IPS-18c (cell line): ENCODE data around the gene LPCAT2.
"Not testable (repeated sequence)": the region's sequence is repeated elsewhere in the genome, so short reads cannot be mapped to it uniquely, and the experiment has no call there.

Experiments used
- H3K4me3 ChIP-seq: 2 replicates; pipeline ENCODE4 v1.7.0; 2013; ENCODE audit warnings: low read depth, mild to moderate bottlenecking, low read length, moderate library complexity; ENCODE audit not compliant: insufficient read depth
- H3K9me3 ChIP-seq: one replicate; pipeline ENCODE4 v1.6.1; 2013; ENCODE audit warnings: mild to moderate bottlenecking, low read length, moderate library complexity; ENCODE audit not compliant: control insufficient read depth, insufficient read depth

The LPCAT2 gene

GRCh38 chr16:55605754-55606336 lies 97.0 kb downstream of the LPCAT2 start:
- no peaks in the 10 kb centered on the region for H3K9me3 ChIP-seq
- H3K4me3 ChIP-seq = no peak overlapping the region

GRCh38 chr16:55613613-55614335 lies 104.9 kb downstream of the LPCAT2 start:
- Histone ChIP-seq H3K4me3 (no peak overlapping the region), H3K9me3 (no peaks in the 10 kb centered on the region)

- no peak overlapping the region for H3K4me3 ChIP-seq
- no peaks in the 10 kb centered on the region for H3K9me3 ChIP-seq
Observed at GRCh38 chr16:55615071-55615470, 106.2 kb downstream of the LPCAT2 start.

- H3K9me3 ChIP-seq, H3K4me3 ChIP-seq: not testable (repeated sequence)
Observed at GRCh38 chr16:55615670-55616069, 106.8 kb downstream of the LPCAT2 start.

- H3K9me3 ChIP-seq = no peaks in the 10 kb centered on the region
Observed at GRCh38 chr16:55621771-55622170, 112.9 kb downstream of the LPCAT2 start.

GRCh38 chr16:55622272-55622671 lies 113.4 kb downstream of the LPCAT2 start:
- H3K9me3 ChIP-seq = no peaks in the 10 kb centered on the region

More at GRCh38 chr16:55621771-55622170, 112.9 kb downstream of the LPCAT2 start:
- no peak overlapping the region for H3K4me3 ChIP-seq

GRCh38 chr16:55622930-55623561 lies 114.2 kb downstream of the LPCAT2 start:
- Histone ChIP-seq H3K4me3 (no peak overlapping the region), H3K9me3 (no peaks in the 10 kb centered on the region)

More at GRCh38 chr16:55622272-55622671, 113.4 kb downstream of the LPCAT2 start:
- no peak overlapping the region for H3K4me3 ChIP-seq

GRCh38 chr16:55623640-55624039 lies 114.8 kb downstream of the LPCAT2 start:
- H3K9me3 ChIP-seq = peaks cover 2% of the 10 kb centered on the region
- no peak overlapping the region for H3K4me3 ChIP-seq

- Histone ChIP-seq H3K4me3 (no peak overlapping the region), H3K9me3 (peaks cover 4% of the 10 kb centered on the region)
Observed at GRCh38 chr16:55624696-55625095, 115.8 kb downstream of the LPCAT2 start.

- Histone ChIP-seq H3K9me3 (peaks cover 5% of the 10 kb centered on the region), H3K4me3 (no peak overlapping the region)
Observed at GRCh38 chr16:55625843-55626242, 117.0 kb downstream of the LPCAT2 start.

GRCh38 chr16:55628306-55628968 lies 119.6 kb downstream of the LPCAT2 start:
- Histone ChIP-seq H3K4me3 (no peak overlapping the region), H3K9me3 (peaks cover 5% of the 10 kb centered on the region)

- Histone ChIP-seq H3K9me3 (peaks cover 5% of the 10 kb centered on the region), H3K4me3 (no peak overlapping the region)
Observed at GRCh38 chr16:55630774-55631173, 121.9 kb downstream of the LPCAT2 start.

- H3K9me3 ChIP-seq = peaks cover 5% of the 10 kb centered on the region
- no peak overlapping the region for H3K4me3 ChIP-seq
Observed at GRCh38 chr16:55632259-55632658, 123.4 kb downstream of the LPCAT2 start.

- Histone ChIP-seq H3K4me3 (no peak overlapping the region), H3K9me3 (peaks cover 2% of the 10 kb centered on the region)
Observed at GRCh38 chr16:55634193-55634592, 125.3 kb downstream of the LPCAT2 start.
